Endodermal cell (in vitro differentiated cells): Measurements from ENCODE around the gene RNPEPL1. TPM values are rescaled to one million over a fixed set of nuclear protein-coding genes. Genes with fewer than 3 reads are reported as not detected.

Source experiments
- DNase-seq: peaks from one replicate; pipeline ENCODE4 v3.0.0-alpha.2; 2017
- H3K27ac ChIP-seq: 2 replicates; pipeline ENCODE4 v1.5.1; 2013; ENCODE audit warnings: mild to moderate bottlenecking, low read depth, low read length, moderate library complexity
- H3K27me3 ChIP-seq: 2 replicates; pipeline ENCODE4 v1.6.1; 2013; ENCODE audit warnings: mild to moderate bottlenecking, low read length, moderate library complexity; ENCODE audit not compliant: insufficient read depth, control insufficient read depth, poor library complexity, severe bottlenecking
- H3K36me3 ChIP-seq: 2 replicates; pipeline ENCODE4 v1.7.0; 2013; ENCODE audit warnings: mild to moderate bottlenecking, low read length, moderate library complexity; ENCODE audit not compliant: control insufficient read depth, insufficient read depth
- H3K4me1 ChIP-seq: one replicate; pipeline ENCODE4 v1.7.0; 2013; ENCODE audit warnings: low read length; ENCODE audit not compliant: control insufficient read depth, insufficient read depth
- H3K4me3 ChIP-seq: 2 replicates; pipeline ENCODE4 v1.5.1; 2013; ENCODE audit warnings: mild to moderate bottlenecking, low read length, moderate library complexity
- H3K9ac ChIP-seq: 2 replicates; pipeline ENCODE4 v1.6.1; 2013; ENCODE audit warnings: mild to moderate bottlenecking, low read length, moderate library complexity; ENCODE audit not compliant: poor library complexity, severe bottlenecking; ENCODE audit errors: extremely low read depth
- H3K9me3 ChIP-seq: 2 replicates; pipeline ENCODE4 v1.6.1; 2013; ENCODE audit warnings: mild to moderate bottlenecking, low read length, moderate library complexity; ENCODE audit not compliant: control insufficient read depth
- H3K27ac Mint-ChIP-seq: 2 replicates; pipeline ENCODE4 v1.8.0; 2020; ENCODE audit warnings: mixed read lengths
- H3K27me3 Mint-ChIP-seq: 2 replicates; pipeline ENCODE4 v1.8.0; 2021; ENCODE audit warnings: mild to moderate bottlenecking, mixed read lengths; ENCODE audit not compliant: insufficient read depth
- H3K36me3 Mint-ChIP-seq: 2 replicates; pipeline ENCODE4 v1.8.0; 2020; ENCODE audit warnings: low read depth, mixed read lengths
- H3K4me1 Mint-ChIP-seq: 2 replicates; pipeline ENCODE4 v1.8.0; 2020; ENCODE audit warnings: mixed read lengths
- H3K4me3 Mint-ChIP-seq: 2 replicates; pipeline ENCODE4 v1.8.0; 2020; ENCODE audit warnings: mild to moderate bottlenecking, moderate library complexity, mixed read lengths
- H3K9me3 Mint-ChIP-seq: 2 replicates; pipeline ENCODE4 v1.8.0; 2020; ENCODE audit warnings: mild to moderate bottlenecking, mixed read lengths
- WGBS, 2 experiments: methylation state at CpG; one replicate each; pipeline versions ENCODE4 v1.1.5 to v1.1.7; 2013; ENCODE audit warnings: missing lambda C conversion rate in 2 of 2, mixed read lengths in 1 of 2; ENCODE audit not compliant: insufficient coverage in 1 of 2, insufficient read length in 1 of 2; 5-methylcytosine and 5-hydroxymethylcytosine counted together
- total RNA-seq, 2 donors: library from RNA; stranded (reverse); fragmentation: NEBNext Ultra II Directional in 1 of 2; extraction: Animal tissue kit (Norgen Biotek cat#: 25700) in 1 of 2; gene quantifications; 2 replicates in 1 of 2; 3 replicates in 1 of 2; pipeline ENCODE4 v1.2.1, GENCODE V29; 2021
- TF ChIP-seq, protein P1 (sequence below): fragments of 200-600 bp; sonication (generic); conservative IDR thresholded peaks from 2 replicates; pipeline ENCODE4 v1.5.0; 2021; ENCODE audit warnings: antibody characterized with exemption, mild to moderate bottlenecking

Gene RNPEPL1
- total RNA-seq, 2 donors from 2014 or later = 38.4 to 52.4 TPM

DNA sequence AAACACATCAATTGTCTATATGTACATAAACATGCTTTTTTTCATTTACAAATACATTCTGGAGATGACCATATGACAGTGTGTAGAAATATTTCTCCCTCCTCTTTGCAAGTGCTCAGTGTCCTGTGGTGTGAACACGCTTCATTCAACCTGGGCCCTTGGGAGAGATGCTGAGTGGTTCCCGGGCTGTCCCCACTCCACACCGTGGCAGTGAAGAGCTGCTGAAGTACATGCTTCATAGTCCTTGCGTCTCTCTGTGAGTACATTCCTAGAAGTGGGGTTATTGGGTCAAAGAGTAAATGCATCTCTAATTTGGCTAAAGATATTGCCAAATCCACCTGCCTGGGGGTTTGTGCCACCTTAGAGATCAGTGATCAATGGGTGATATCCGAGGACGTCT lies 50.5 kb downstream of the RNPEPL1 start:
- Mint-ChIP-seq H3K36me3 (peaks cover 2% of the 10 kb centered on the region), H3K27me3 (peaks cover 3% of the 10 kb centered on the region), H3K9me3 (peaks cover 39% of the 10 kb centered on the region), H3K4me1 (no peaks in the 10 kb centered on the region), H3K4me3 (no peak overlapping the region), H3K27ac (no peak overlapping the region)
- WGBS, 2 experiments = 80 to 89% methylated on average over 5 to 6 of the region's 6 CpGs
- peak; percentile 1 for DNase-seq
- Histone ChIP-seq H3K9ac (no peak overlapping the region), H3K4me1 (no peaks in the 10 kb centered on the region), H3K27me3 (no peaks in the 10 kb centered on the region), H3K4me3 (no peak overlapping the region), H3K36me3 (no peaks in the 10 kb centered on the region), H3K27ac (no peak overlapping the region), H3K9me3 (peaks cover 37% of the 10 kb centered on the region)
- TF ChIP-seq, protein P1, sequence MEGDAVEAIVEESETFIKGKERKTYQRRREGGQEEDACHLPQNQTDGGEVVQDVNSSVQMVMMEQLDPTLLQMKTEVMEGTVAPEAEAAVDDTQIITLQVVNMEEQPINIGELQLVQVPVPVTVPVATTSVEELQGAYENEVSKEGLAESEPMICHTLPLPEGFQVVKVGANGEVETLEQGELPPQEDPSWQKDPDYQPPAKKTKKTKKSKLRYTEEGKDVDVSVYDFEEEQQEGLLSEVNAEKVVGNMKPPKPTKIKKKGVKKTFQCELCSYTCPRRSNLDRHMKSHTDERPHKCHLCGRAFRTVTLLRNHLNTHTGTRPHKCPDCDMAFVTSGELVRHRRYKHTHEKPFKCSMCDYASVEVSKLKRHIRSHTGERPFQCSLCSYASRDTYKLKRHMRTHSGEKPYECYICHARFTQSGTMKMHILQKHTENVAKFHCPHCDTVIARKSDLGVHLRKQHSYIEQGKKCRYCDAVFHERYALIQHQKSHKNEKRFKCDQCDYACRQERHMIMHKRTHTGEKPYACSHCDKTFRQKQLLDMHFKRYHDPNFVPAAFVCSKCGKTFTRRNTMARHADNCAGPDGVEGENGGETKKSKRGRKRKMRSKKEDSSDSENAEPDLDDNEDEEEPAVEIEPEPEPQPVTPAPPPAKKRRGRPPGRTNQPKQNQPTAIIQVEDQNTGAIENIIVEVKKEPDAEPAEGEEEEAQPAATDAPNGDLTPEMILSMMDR = no peak

DNA sequence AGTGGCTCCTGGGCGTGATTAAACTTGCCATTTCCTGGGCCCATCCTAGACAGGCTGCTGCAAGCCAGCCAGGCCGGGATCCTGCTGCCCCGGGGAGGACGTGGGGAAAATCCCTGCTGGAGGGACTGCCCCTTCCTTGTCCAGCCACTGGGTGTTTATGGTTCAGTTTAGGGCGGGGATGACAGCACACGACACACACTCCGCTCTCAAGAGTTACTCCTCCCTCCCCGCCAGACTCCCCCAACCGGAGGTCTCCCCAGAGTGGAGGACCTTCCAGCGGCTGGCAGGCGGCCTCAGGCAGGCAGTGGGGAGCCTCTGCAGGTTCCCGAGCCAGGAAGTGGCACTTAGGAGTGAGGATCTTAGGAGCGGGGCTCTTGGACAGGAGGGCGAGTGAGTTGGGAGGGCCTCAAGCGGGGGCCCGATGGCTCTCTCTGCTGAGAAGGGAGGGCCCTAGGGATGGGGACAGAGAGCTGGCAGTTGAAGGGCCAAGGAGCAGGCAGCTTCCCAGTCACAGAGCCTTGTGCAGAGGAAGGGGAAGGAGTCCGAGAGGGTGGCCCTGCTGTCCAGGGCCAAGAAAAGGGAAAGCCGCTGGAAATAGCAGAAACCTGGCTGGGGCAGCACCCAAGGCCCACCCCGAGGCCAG lies 51.3 kb downstream of the RNPEPL1 start:
- TF ChIP-seq, protein P1 = no peak
- Histone ChIP-seq H3K4me1 (no peaks in the 10 kb centered on the region), H3K27me3 (no peaks in the 10 kb centered on the region), H3K4me3 (no peak overlapping the region), H3K27ac (no peak overlapping the region), H3K36me3 (no peaks in the 10 kb centered on the region), H3K9ac (no peak overlapping the region), H3K9me3 (peaks cover 37% of the 10 kb centered on the region)
- Mint-ChIP-seq H3K27me3 (peaks cover 3% of the 10 kb centered on the region), H3K4me1 (no peaks in the 10 kb centered on the region), H3K4me3 (no peak overlapping the region), H3K27ac (no peak overlapping the region), H3K36me3 (peaks cover 2% of the 10 kb centered on the region), H3K9me3 (peaks cover 39% of the 10 kb centered on the region)
- peak; percentile 22 for DNase-seq
- WGBS, 2 experiments = 87 to 89% methylated on average over 7 to 19 of the region's 19 CpGs

DNA sequence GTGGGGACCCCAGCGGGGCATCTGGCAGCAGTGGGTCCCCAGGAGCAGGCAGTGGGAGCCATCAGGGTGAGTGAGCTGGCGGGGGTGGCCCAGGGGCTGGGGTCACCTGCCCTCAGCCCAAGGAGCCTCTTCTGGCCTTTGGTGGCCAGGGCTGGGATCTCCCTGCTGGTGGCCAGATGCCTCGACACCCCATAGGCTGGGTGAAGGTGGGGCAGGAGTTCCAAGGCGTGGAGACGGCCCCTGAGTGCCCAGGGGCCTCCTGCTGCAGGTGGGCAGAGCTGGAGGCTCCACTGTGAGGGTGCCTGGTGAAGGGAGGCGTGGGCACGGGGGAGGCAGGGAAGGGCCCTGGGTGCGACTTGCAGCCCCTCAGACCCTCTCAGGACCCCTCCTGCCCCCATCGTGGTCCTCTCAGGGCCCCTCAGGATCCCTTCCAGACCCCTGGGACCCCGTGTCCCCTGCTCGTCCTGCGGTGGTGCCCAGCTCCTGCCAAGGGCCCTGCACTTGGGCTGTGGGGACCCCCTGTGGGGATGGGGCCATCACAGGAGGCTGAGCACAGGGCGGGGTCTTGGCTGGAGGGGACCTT lies 52.0 kb downstream of the RNPEPL1 start:
- Mint-ChIP-seq H3K36me3 (peaks cover 2% of the 10 kb centered on the region), H3K27ac (no peak overlapping the region)
- peak; percentile 19 for DNase-seq

More for the DNA sequence above, 52.0 kb downstream of the RNPEPL1 start:
- Histone ChIP-seq H3K4me1 (no peaks in the 10 kb centered on the region), H3K9me3 (peaks cover 37% of the 10 kb centered on the region), H3K36me3 (no peaks in the 10 kb centered on the region), H3K27ac (no peak overlapping the region), H3K4me3 (no peak overlapping the region), H3K9ac (no peak overlapping the region), H3K27me3 (no peaks in the 10 kb centered on the region)
- 94 to 100% methylated on average over 4 to 13 of the region's 13 CpGs for WGBS, 2 experiments
- no peaks in the 10 kb centered on the region for H3K4me1 Mint-ChIP-seq
- peaks cover 3% of the 10 kb centered on the region for H3K27me3 Mint-ChIP-seq
- no peak overlapping the region for H3K4me3 Mint-ChIP-seq
- TF ChIP-seq, protein P1 = no peak
- H3K9me3 Mint-ChIP-seq = peaks cover 33% of the 10 kb centered on the region
